HG03045 (cell line): ENCODE measurements around the gene NDP.
"Not testable (repeated sequence)": the region's sequence is repeated elsewhere in the genome, so short reads cannot be mapped to it uniquely, and the experiment has no call there.

Experiments
- ATAC-seq: cut with Tn5 transposase; IDR thresholded peaks from one replicate; pipeline ENCODE4 v1.9.1; 2021; ENCODE audit warnings: mild to moderate bottlenecking, moderate library complexity; ENCODE audit not compliant: unreplicated experiment

NDP gene

DNA sequence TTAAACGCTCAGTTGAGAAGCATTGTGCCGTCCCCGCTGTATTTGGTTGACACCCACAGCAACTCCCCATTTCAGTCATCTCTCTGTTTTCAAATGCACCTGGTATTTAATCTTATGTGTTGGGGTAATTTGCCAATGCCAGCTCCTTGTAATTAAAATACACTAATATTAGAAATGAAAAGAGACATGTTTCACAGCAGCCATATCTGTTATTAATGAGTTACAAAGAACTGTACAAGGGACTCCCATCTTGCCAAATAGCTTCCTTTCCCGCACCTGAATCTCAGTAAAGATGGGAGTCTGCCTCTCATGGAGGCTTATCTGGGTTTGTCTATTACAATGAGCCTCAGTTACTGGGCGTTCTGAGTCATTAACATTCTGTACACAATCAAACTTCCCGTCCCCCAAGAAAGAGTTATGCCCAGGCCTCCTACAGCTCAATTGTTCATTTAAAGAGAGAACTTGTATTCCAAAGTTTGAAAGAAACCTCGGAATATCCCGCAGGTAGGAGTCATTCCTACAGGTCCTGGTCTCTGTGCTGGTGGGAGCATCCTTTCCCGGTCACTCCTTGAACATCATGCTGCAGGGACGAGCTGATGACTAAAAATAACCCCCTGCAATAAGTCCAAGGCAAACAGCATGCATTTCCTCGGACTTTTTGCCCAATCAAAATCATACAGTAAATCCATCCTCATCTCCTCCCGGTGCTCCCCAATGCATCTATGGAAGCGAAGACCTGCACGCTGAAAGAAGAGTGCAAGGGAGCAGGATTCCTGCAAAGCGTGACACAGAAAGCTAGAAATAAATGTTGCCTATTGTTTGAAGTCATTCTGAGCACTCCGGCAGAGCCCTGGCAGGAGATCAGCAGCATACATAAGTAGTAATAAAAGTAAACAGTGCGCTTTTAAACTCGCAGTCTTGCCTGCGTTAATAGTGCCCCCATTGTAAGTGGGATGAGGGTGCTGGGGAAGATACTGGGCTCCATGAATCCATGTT, 926 bp downstream of the NDP start:
- no peak for ATAC-seq

DNA sequence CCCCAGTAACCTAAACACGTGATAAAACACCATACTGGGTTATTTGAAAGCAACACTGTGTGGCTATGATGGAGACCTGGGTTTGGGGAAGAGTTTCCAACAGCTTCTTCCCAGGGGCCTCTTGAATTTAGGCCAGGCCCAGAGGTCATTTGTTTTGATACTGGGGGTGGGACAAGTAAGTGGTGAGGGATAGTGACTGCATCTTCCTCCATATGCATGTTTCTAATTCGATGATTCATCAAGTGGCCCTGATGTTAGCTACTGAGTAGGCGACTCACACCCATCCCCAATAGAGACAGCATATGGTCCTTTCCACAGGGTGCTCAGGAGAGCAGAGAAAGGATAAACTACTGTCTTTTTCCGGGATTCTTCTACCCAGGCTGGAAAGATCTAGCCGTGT, 2.7 kb downstream of the NDP start:
- ATAC-seq: no peak

- no peak for ATAC-seq
These were observed 3.4 kb downstream of the NDP start for GRCh38 chrX:43969504-43970501.

GRCh38 chrX:43968359-43968781, 4.8 kb downstream of the NDP start:
- ATAC-seq: no peak

DNA sequence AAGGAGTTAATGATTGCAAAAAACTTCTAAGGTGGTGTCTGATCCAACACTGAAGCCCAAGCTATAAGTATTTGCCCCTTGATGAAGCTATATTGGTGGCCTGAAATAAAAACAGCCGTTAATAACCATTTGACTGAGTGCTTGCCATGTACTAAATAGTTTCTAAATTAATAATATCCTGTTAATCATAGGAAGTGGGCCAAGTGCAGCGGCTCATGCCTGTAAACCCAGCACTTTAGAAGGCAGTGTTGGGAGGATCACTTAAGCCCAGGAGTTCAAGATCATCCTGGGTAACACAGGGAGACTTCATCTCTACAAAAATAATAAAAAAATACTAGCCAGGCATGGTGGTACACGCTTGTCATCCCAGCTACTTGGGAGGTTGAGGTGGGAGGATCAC, 8.3 kb downstream of the NDP start:
- no peak for ATAC-seq

GRCh38 chrX:43963726-43964125, 9.5 kb downstream of the NDP start:
- ATAC-seq: no peak

- no peak for ATAC-seq
These were observed 10.6 kb downstream of the NDP start for GRCh38 chrX:43962636-43963035.

DNA sequence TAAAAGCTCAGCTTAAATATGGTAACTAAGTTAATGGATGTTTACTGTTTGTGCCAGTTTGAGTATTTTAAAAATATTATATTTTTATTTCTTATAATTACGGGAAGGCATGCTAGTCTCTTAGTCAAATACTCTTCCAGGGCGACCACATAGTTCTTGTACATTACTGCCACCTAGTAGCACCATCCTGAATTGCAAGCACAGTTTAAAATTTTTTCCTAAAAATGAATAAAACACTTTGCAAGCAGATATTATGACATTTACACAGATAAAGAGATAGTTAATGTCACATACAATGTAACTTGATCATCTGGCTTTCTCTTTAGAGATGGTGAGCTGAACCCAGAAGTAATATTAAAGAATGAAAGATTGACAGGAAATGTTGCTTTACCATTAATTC, 11.5 kb downstream of the NDP start:
- ATAC-seq: no peak

GRCh38 chrX:43958529-43958928, 14.7 kb downstream of the NDP start:
- no peak for ATAC-seq

DNA sequence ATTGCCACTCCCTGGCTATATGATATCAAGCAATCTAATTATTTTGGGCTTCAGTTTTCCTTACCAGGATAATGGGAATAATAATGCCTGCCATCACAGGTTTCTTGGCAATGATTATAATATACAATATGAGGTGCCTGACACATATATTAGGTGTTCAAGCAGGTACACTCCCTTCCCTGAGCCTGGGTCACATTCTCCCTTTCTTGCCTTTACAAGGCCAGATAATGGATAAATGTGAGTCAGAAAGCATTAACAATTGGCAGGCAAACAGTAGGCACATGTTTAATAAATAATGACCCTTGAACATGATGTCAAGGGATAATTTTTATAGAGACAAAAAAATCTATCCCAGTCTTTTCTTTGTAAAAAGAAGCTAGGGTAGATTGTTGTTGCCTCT, 17.2 kb downstream of the NDP start:
- ATAC-seq: no peak

DNA sequence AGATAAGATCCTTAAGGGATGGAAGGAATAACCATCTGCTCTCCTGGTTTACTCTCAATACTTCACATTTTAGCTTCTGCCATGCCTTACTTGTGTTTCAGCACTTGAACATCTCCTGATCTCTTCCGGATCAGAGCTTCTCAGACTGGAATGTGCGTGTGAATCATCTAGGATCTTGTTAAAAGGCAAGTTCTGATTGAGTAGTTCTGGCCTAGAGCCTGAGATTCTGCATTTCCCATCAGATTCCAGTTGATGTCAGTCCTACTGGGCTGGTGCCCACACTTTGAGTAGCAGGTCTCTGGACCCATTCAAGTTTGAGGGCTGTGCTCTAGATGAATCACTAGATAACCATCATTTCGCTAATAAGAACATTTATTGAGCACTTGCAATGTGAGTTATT, 20.0 kb downstream of the NDP start:
- no peak for ATAC-seq

- no peak for ATAC-seq
These were observed 23.5 kb downstream of the NDP start for GRCh38 chrX:43949669-43950068.

- no peak for ATAC-seq
These were observed 32.2 kb downstream of the NDP start for GRCh38 chrX:43940816-43941474.

DNA sequence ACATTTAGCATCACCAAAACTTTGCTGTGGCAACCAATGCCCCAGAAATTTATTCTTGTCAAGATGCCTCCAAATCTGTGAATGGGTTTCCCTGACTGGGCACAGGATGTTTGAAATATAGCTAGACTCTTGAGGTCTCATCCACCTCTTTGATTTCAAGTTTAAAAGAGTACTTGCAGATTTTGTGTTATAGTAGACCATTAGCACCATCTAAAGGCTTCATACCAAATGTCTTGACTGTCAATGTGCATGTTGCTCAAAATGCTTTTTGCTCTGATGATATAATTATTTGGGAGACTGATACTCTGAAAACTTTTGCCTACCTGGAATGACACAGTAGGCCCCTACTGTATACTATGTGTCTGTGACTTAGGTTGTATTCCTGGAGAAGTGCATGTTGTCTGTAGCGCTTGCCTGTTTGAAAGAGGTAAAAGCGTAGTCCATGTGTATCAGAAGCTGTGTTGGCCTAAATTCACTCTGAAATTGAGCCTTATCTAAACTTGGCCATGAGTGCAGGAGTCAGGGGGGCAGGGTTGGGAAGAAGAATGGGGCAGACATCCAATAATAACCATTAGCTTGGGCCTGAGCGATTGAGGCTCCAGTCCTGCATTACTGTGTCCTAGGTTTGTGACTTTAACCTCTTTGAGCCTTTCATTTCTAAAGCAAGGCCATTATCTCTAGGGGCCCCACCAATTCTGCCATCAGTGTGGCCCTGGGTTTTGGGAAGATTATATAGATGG, 33.8 kb downstream of the NDP start:
- no peak for ATAC-seq

DNA sequence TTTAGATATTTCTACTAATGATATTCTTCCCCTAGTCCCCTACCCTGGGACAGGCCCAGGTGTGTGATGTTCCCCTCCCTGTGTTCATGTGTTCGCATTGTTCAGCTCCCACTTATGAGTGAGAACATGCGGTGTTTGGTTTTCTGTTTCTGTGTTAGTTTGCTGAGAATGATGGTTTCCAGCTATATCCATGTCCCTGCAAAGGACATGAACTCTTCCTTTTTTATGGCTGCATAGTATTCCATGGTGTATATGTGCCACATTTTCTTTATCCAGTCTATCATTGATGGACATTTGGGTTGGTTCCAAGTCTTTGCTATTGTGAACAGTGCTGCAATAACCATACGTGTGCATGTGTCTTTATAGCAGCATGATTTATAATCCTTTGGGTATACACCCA, 51.2 kb downstream of the NDP start:
- not testable (repeated sequence) for ATAC-seq

DNA sequence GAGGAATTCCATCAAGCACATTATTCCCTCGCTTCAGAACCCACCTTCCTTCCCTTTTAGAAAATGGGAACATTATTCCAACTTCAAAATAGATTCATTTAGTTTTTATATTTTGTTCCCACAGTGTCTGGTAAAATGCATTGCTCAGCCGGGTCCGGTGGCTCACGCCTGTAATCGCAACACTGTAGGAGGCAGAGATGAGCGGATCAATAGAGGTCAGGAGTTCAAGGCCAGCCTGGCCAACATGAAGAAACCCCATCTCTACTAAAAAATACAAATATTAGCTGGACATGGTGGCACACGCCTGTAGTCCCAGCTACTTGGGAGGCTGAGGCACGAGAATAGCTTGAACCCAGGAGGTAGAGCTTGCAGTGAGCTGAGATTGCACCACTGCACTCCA, 62.4 kb downstream of the NDP start:
- ATAC-seq: not testable (repeated sequence)

DNA sequence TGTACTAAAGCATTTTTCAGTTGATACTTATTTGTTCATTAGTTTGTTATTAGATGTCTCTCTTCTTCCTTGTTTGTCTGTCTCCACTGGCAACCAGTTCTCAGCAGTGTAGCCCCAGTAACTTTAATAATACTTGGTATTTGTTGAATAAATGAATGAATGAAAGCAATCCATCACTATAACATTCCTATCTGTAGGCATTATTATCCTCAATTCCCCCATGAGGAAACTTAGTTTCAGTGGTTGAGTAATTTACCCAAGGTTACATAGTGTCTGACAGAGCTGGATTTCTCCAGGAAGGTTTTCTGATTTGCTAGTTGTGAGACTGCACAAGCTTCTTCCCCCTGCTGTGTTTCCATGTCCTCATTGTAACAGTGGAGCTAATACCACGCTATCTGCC, 63.2 kb downstream of the NDP start:
- ATAC-seq: no peak

DNA sequence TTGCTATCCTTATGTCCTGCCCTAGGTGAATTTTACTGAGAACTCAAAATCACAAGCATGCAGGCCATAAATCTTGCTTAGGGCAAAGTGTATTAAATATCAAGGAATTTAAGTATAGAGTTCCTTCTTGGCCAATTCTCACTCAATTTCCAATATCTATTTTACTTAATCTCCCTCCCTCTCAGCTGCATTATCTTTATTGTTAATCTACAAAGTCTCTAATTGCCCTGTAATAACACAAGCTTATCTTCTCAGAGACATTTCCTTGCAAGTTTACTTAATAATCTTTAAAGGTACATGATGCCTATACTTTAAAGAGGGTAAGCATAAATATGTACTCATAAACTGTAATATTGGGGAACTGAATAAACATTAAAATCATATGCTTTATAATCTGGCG, 64.0 kb downstream of the NDP start:
- ATAC-seq: no peak

GRCh38 chrX:43899878-43900815, 73.0 kb downstream of the NDP start:
- ATAC-seq: no peak
